SH-SY5Y (cell line): ENCODE results near the gene DCLRE1C.

ENCODE experiments used
- GATA2 ChIP-seq: IDR thresholded peaks from 2 replicates; pipeline ENCODE4 v1.6.1; 2011; ENCODE audit warnings: mild to moderate bottlenecking, low read depth, low read length
- GATA3 ChIP-seq: IDR thresholded peaks from 2 replicates; pipeline ENCODE4 v1.6.1; 2011; ENCODE audit warnings: low read depth, mild to moderate bottlenecking, low read length, moderate library complexity

The DCLRE1C gene

DNA sequence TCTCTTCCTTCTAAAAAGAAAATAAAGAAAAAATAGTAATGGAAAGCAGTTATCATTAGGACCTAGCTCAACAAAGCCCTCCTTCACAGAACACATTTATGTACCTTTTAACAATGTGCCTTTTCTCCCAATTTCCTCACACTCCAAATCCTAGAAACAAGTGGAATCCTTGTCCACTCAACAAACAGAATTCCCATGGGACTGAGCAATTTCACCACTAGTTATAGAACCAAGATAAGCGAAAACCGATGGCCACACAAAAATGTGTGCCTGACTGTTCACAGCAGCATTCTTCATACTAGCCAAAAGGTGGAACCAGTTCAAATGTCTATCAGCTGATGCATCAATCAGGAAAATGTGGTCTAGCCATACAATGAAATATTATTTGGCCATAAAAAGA lies 17.3 kb downstream of the DCLRE1C start:
- TF ChIP-seq GATA3 (no peak), GATA2 (no peak)

GRCh38 chr10:14930610-14931009 lies 23.3 kb downstream of the DCLRE1C start:
- TF ChIP-seq GATA2 (no peak), GATA3 (no peak)

- TF ChIP-seq GATA2: no peak
Measured at GRCh38 chr10:14926722-14927416, 27.0 kb downstream of the DCLRE1C start.

- TF ChIP-seq GATA3 (no peak), GATA2 (no peak)
Measured at GRCh38 chr10:14926061-14926470, 27.8 kb downstream of the DCLRE1C start.

GRCh38 chr10:14925268-14925667 lies 28.6 kb downstream of the DCLRE1C start:
- TF ChIP-seq GATA2 (no peak), GATA3 (no peak)

- TF ChIP-seq GATA2 (no peak), GATA3 (no peak)
Measured at GRCh38 chr10:14924013-14924412, 29.9 kb downstream of the DCLRE1C start.

DNA sequence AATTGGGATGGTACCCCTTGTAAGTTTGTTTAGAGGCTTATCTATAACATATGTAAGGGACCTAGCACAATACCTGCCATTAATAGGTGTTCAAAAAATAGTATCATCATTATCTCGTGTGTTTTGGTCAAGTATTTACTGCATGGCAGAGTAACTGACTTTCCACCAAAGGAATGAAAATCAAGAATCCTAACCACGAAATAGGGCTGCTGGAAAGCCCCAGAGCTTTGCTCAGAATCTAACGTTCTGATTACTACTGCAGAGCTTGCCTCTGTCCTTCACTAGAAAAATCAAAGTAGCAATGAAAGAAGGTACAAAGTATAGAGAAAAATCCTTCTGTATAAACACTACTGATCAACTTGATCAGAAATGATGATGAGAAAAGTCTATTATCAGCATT lies 34.9 kb downstream of the DCLRE1C start:
- TF ChIP-seq GATA3: no peak

DNA sequence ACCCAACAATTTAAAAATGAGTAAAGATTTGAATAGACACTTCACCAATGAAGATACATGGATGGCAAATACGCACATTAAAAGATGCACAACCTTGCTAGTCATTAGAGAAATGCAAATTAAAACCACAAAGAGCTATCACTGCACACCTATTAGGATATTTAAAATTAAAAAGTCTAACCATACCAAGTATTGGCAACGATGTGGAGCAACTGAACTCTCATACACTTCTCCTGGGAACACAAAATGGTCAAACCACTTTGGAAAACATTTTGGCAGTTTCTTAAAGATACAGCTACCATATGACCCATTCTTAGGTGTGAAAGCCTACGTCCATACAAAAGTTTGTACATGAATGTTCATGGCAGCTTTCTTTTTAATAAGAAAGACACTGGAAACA lies 36.1 kb downstream of the DCLRE1C start:
- TF ChIP-seq GATA2 (no peak), GATA3 (no peak)

DNA sequence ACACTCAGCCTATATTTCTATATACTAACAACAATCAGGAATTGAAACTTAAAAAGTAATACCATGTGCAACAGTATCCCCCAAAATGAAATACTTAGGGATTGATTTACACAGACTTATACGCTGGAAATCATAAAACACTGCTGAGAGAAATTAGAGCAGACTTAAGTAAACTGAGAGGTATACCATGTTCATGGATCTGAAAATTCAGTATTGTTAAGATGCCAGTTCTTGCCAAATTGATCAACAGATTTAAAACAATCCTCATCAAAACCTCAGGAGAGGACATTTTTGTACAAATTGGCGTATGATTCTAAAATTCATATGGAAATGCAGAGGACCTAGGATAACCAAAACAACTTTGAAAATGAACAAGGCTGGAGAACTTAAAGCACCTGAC lies 37.3 kb downstream of the DCLRE1C start:
- TF ChIP-seq GATA2 (no peak), GATA3 (no peak)

GRCh38 chr10:14911801-14912200 lies 42.1 kb downstream of the DCLRE1C start:
- TF ChIP-seq GATA2: no peak
- TF ChIP-seq GATA3: no peak

DNA sequence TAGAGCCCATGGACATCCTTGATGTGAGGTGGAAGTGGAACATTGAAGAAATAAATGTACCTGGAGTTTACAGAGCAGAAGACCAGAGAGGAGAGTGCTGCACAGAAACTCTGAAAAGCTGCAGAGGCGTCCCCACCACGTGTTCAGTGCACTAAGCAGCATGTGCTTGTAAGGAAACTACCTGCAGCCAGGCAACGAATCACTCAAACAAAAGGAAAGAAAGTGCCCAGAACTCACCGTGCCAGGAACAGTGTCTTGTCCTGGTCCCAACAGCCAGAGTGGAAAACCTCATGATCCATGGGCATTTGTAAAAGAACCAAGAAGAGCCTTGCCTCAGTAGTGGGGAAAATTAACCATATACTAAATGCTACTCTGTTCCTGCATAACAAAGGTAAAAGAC lies 42.9 kb downstream of the DCLRE1C start:
- TF ChIP-seq GATA3 (no peak), GATA2 (no peak)

- no peak for TF ChIP-seq GATA2
- TF ChIP-seq GATA3: no peak
Measured at GRCh38 chr10:14909101-14909500, 44.8 kb downstream of the DCLRE1C start.

- TF ChIP-seq GATA2 (no peak), GATA3 (no peak)
Measured at GRCh38 chr10:14906765-14907164, 47.1 kb downstream of the DCLRE1C start.

GRCh38 chr10:14905890-14906289 lies 48.0 kb downstream of the DCLRE1C start:
- TF ChIP-seq GATA2 (no peak), GATA3 (no peak)

DNA sequence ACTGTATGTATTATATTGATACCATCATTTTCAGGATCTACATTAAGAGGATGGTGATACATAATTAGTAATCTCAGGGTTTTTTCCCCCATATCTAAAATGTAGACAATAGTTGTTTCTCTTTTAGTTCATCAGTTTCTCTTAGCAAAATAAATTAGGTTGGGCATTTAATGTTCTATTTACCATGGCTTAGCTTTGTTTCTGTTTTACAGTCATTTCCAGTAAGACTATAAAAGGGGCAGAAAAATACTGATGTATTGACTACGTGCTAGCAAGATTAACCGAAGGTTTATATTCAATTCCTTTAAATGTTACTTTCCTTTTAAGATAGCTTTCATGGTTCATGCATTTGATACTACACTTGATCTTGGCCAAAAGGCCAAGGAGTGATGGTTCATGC lies 49.0 kb downstream of the DCLRE1C start:
- TF ChIP-seq GATA3 (no peak), GATA2 (no peak)

GRCh38 chr10:14904316-14904732 lies 49.6 kb downstream of the DCLRE1C start:
- TF ChIP-seq GATA3 (no peak), GATA2 (no peak)

- TF ChIP-seq GATA3: no peak
- TF ChIP-seq GATA2: no peak
Measured at GRCh38 chr10:14891151-14891550, 62.7 kb downstream of the DCLRE1C start.
